ENCODE results near the gene SIGLEC8. TPM values are rescaled to one million over a fixed set of nuclear protein-coding genes. Genes with fewer than 3 reads are reported as not detected.

Gene SIGLEC8
- total and polyA plus RNA-seq, 3 experiments from 2014 or later = not detected

GRCh38 chr19:51402117-51402516 lies 56.1 kb downstream of the SIGLEC8 start:
- no peaks in the 10 kb centered on the region for H3K4me1 ChIP-seq (ENCODE audit: insufficient read depth, low read length)
- no peak overlapping the region for H3K27ac ChIP-seq (ENCODE audit: low read depth, low read length)
- H3K4me3 Mint-ChIP-seq = no peak overlapping the region
- H3K27me3 ChIP-seq (ENCODE audit: insufficient read depth, low read length, poor library complexity, severe bottlenecking) = no peaks in the 10 kb centered on the region
- peaks cover 0 to 19% (median 3%) of the 10 kb centered on the region in 3 donors for H3K36me3 Mint-ChIP-seq
- no peak overlapping the region for H3K4me3 ChIP-seq (ENCODE audit: low read length)
- H3K9me3 Mint-ChIP-seq = peaks cover 5 to 17% (median 14%) of the 10 kb centered on the region in 5 donors
- no peaks in the 10 kb centered on the region for H3K36me3 ChIP-seq (ENCODE audit: insufficient read depth, low read length)
- ChIA-PET CTCF (interaction anchor here (1.1 to 3.1 kb wide), 2 partner anchors 19 to 64 kb away, joined by 3 to 10 read pairs; no protein-coding TSS in a partner anchor), POLR2A (no interaction called here)
- H3K27me3 Mint-ChIP-seq = no peaks in the 10 kb centered on the region
- peaks cover 0 to 8% (median 7%) of the 10 kb centered on the region in 3 donors for H3K4me1 Mint-ChIP-seq
- peaks cover 5% of the 10 kb centered on the region for H3K9me3 ChIP-seq (ENCODE audit: low read length)
- DNase-seq = no peak
- no peak overlapping the region for H3K27ac Mint-ChIP-seq

Other genes with a start within 250 kb of the SIGLEC8 start
- under 1 TPM; 0.47 to 0.70 TPM for gene CD33, start 233.4 kb downstream of the SIGLEC8 start, total RNA-seq
- gene CD33, start 233.4 kb downstream of the SIGLEC8 start, polyA plus RNA-seq = not detected
- gene SIGLECL1, start 207.4 kb downstream of the SIGLEC8 start, total RNA-seq = not detected
- gene SIGLECL1, start 207.4 kb downstream of the SIGLEC8 start, polyA plus RNA-seq = not detected
- under 1 TPM; 0.09 TPM for gene IGLON5, start 146.8 kb downstream of the SIGLEC8 start, total RNA-seq
- not detected for gene IGLON5, start 146.8 kb downstream of the SIGLEC8 start, polyA plus RNA-seq
- 1 to 10 TPM; 3.3 to 3.6 TPM for gene VSIG10L, start 116.3 kb downstream of the SIGLEC8 start, total RNA-seq
- 0.29 TPM for gene VSIG10L, start 116.3 kb downstream of the SIGLEC8 start, polyA plus RNA-seq
- 100 to 1,000 TPM; 122 to 124 TPM for gene ETFB, start 92.1 kb downstream of the SIGLEC8 start, total RNA-seq
- 80.0 TPM for gene ETFB, start 92.1 kb downstream of the SIGLEC8 start, polyA plus RNA-seq
- gene CLDND2, start 89.5 kb downstream of the SIGLEC8 start, total RNA-seq = 10 to 100 TPM; 24.9 to 25.0 TPM
- gene CLDND2, start 89.5 kb downstream of the SIGLEC8 start, polyA plus RNA-seq = 1.5 TPM
- gene NKG7, start 85.8 kb downstream of the SIGLEC8 start, total RNA-seq = 100 to 1,000 TPM; 866 to 901 TPM
- 2,087 TPM for gene NKG7, start 85.8 kb downstream of the SIGLEC8 start, polyA plus RNA-seq
- under 1 TPM; 0.66 to 0.93 TPM for gene LIM2, start 70.5 kb downstream of the SIGLEC8 start, total RNA-seq
- gene LIM2, start 70.5 kb downstream of the SIGLEC8 start, polyA plus RNA-seq = 0.38 TPM
- not detected for gene C19orf84, start 67.9 kb downstream of the SIGLEC8 start, total RNA-seq
- not detected for gene C19orf84, start 67.9 kb downstream of the SIGLEC8 start, polyA plus RNA-seq
- gene SIGLEC10, start 40.8 kb downstream of the SIGLEC8 start, total RNA-seq = 1 to 10 TPM; 2.4 to 2.9 TPM
- gene SIGLEC10, start 40.8 kb downstream of the SIGLEC8 start, polyA plus RNA-seq = 1.1 TPM
- not detected for gene CEACAM18, start 20.1 kb upstream of the SIGLEC8 start, total RNA-seq
- not detected for gene CEACAM18, start 20.1 kb upstream of the SIGLEC8 start, polyA plus RNA-seq
- 1 to 10 TPM in 1 of 2 experiments, under 1 TPM in 1; 0.60 to 1.0 TPM for gene SIGLEC12, start 43.3 kb upstream of the SIGLEC8 start, total RNA-seq
- 0.31 TPM for gene SIGLEC12, start 43.3 kb upstream of the SIGLEC8 start, polyA plus RNA-seq
- gene SIGLEC6, start 73.2 kb upstream of the SIGLEC8 start, total RNA-seq = not detected
- gene SIGLEC6, start 73.2 kb upstream of the SIGLEC8 start, polyA plus RNA-seq = not detected
- gene ZNF175, start 112.8 kb upstream of the SIGLEC8 start, total RNA-seq = 10 to 100 TPM in 1 of 2 experiments, 1 to 10 TPM in 1; 10.0 to 11.6 TPM
- 3.2 TPM for gene ZNF175, start 112.8 kb upstream of the SIGLEC8 start, polyA plus RNA-seq
- gene SIGLEC5, start 171.9 kb upstream of the SIGLEC8 start, total RNA-seq = under 1 TPM in 1 of 2 experiments, not detected in 1; 0.13 TPM
- gene SIGLEC5, start 171.9 kb upstream of the SIGLEC8 start, polyA plus RNA-seq = not detected
- under 1 TPM; 0.33 to 0.35 TPM for gene SIGLEC14, start 188.4 kb upstream of the SIGLEC8 start, total RNA-seq
- gene SIGLEC14, start 188.4 kb upstream of the SIGLEC8 start, polyA plus RNA-seq = not detected
- 1 to 10 TPM; 3.1 to 3.3 TPM for gene SPACA6, start 234.9 kb upstream of the SIGLEC8 start, total RNA-seq
- 2.2 TPM for gene SPACA6, start 234.9 kb upstream of the SIGLEC8 start, polyA plus RNA-seq